Mammary epithelial cell (primary cell): ENCODE data around the gene SEPTIN12.

ENCODE experiments used
- CTCF ChIP-seq, 2 donors: IDR thresholded peaks in 1 of 2; conservative IDR thresholded peaks in 1 of 2; 2 replicates each; pipeline ENCODE4 v1.5.1; 2011 to 2012; ENCODE audit warnings: inconsistent platforms in 2 of 2, low read length in 2 of 2, mild to moderate bottlenecking in 2 of 2, control low read depth in 1 of 2, low read depth in 1 of 2; ENCODE audit not compliant: insufficient read depth in 1 of 2; ENCODE audit errors: extremely low read depth in 1 of 2
- EZH2 ChIP-seq: IDR thresholded peaks from 2 replicates; pipeline ENCODE4 v1.6.1; 2012; ENCODE audit warnings: low read length, inconsistent platforms, borderline replicate concordance

GRCh38 chr16:4796982-4797804 lies 9.0 kb upstream of the SEPTIN12 start:
- TF ChIP-seq CTCF (conservative IDR thresholded peaks at IDR 0.05 in 1 of 2, IDR thresholded peaks at IDR 0.05 in 1 of 2; ENCODE audit: extremely low read depth in 1 of 2, insufficient read depth in 1 of 2, low read depth in 1 of 2, low read length in 2 of 2) (no peak), EZH2 (no peak)
